ENCODE measurements around the gene RASA2. TPM values are rescaled to one million over a fixed set of nuclear protein-coding genes. Genes with fewer than 3 reads are reported as not detected.

The RASA2 gene
- total and polyA plus RNA-seq, 2 of the 8 experiments (the other 6 are each of a cell fraction or from before 2014, with no cell fraction given), result 3.5 to 15.9 TPM

- Histone ChIP-seq H3K79me1 (ENCODE audit: low read depth, low read length) (no peaks in the 10 kb centered on the region), H3K23me2 (ENCODE audit: low read depth, low read length) (no peaks in the 10 kb centered on the region), H3K27ac (ENCODE audit: low read depth, low read length) (no peak overlapping the region), H4K5ac (ENCODE audit: insufficient read length, low read depth, low read length) (no peak overlapping the region), H3K18ac (ENCODE audit: extremely low read depth, low read length) (no peak overlapping the region), H3K4me1 (replicated peaks in 1 of 4; ENCODE audit: control insufficient read depth in 3 of 4, insufficient read depth in 4 of 4, low read length in 3 of 4) (no peaks in the 10 kb centered on the region), H2AFZ (ENCODE audit: low read length) (no peak overlapping the region), H2BK20ac (ENCODE audit: low read length) (no peak overlapping the region), H4K8ac (ENCODE audit: extremely low read depth, insufficient read depth, low read length) (no peak overlapping the region), H3K14ac (ENCODE audit: insufficient read length) (no peak overlapping the region), H4K91ac (replicated peaks; ENCODE audit: insufficient read length, low read length) (no peak overlapping the region), H2BK15ac (ENCODE audit: low read length) (no peak overlapping the region), H3K79me2 (ENCODE audit: control insufficient read depth in 1 of 2, insufficient read depth in 2 of 2, low read length in 2 of 2) (no peaks in the 10 kb centered on the region), H3K56ac (replicated peaks; ENCODE audit: insufficient read length, low read depth, low read length) (no peak overlapping the region), H3K9me3 (ENCODE audit: insufficient read depth in 2 of 2, low read depth in 1 of 2, low read length in 1 of 2) (no peaks in the 10 kb centered on the region), H3K23ac (ENCODE audit: insufficient read length) (no peak overlapping the region), H2BK5ac (ENCODE audit: low read depth, low read length) (no peak overlapping the region), H2BK12ac (ENCODE audit: low read depth, low read length) (no peak overlapping the region), H3K4ac (replicated peaks; ENCODE audit: insufficient read length, low read depth, low read length) (no peak overlapping the region), H3K27me3 (replicated peaks in 1 of 4; ENCODE audit: control insufficient read depth in 3 of 4, extremely low read depth in 1 of 4, insufficient read depth in 3 of 4, low read length in 3 of 4) (no peaks in the 10 kb centered on the region), H3K4me2 (ENCODE audit: insufficient read depth in 1 of 2, low read depth in 2 of 2, low read length in 2 of 2) (no peak overlapping the region), H3K4me3 (ENCODE audit: extremely low read depth in 1 of 4, insufficient read depth in 2 of 4, low read depth in 3 of 4, low read length in 4 of 4) (no peak overlapping the region), H2BK120ac (replicated peaks; ENCODE audit: low read depth, low read length) (no peak overlapping the region), H3K9ac (replicated peaks in 1 of 4; ENCODE audit: extremely low read depth in 1 of 4, low read depth in 3 of 4, low read length in 3 of 4) (no peak overlapping the region), H3K36me3 (ENCODE audit: control insufficient read depth in 2 of 4, insufficient read depth in 4 of 4, low read length in 3 of 4) (no peaks in the 10 kb centered on the region; a peak in 1 of 8 replicates), H4K20me1 (replicated peaks in 1 of 2; ENCODE audit: control insufficient read depth in 1 of 2, insufficient read depth in 2 of 2, low read length in 2 of 2) (no peaks in the 10 kb centered on the region), H2AK5ac (ENCODE audit: low read depth, low read length) (no peak overlapping the region)
- TF ChIP-seq RAD21 (IDR thresholded peaks at IDR 0.05 in 1 of 2, conservative IDR thresholded peaks at IDR 0.05 in 1 of 2; ENCODE audit: low read depth in 2 of 2, low read length in 2 of 2), result no peak
- no peak for TF ChIP-seq KDM1A (IDR thresholded peaks at IDR 0.05; ENCODE audit: borderline replicate concordance, low read length)
- TF ChIP-seq, protein P1, sequence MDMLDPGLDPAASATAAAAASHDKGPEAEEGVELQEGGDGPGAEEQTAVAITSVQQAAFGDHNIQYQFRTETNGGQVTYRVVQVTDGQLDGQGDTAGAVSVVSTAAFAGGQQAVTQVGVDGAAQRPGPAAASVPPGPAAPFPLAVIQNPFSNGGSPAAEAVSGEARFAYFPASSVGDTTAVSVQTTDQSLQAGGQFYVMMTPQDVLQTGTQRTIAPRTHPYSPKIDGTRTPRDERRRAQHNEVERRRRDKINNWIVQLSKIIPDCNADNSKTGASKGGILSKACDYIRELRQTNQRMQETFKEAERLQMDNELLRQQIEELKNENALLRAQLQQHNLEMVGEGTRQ (IDR thresholded peaks at IDR 0.05; ENCODE audit: low read length), result no peak
- no peak for TF ChIP-seq RBBP5 (IDR thresholded peaks at IDR 0.05; ENCODE audit: borderline replicate concordance, low read depth, low read length)
- no peak for TF ChIP-seq CBX8 (IDR thresholded peaks at IDR 0.05; ENCODE audit: borderline replicate concordance, low read depth, low read length)
- TF ChIP-seq NANOG (IDR thresholded peaks at IDR 0.05; ENCODE audit: insufficient read depth, low read depth, low read length, poor library complexity, severe bottlenecking), result no peak
- no peak for TF ChIP-seq RXRA (IDR thresholded peaks at IDR 0.05; ENCODE audit: insufficient read depth, low read depth, low read length)
- WGBS, 2 experiments (ENCODE audit: extremely low coverage in 1 of 2, insufficient coverage in 1 of 2, insufficient read length in 1 of 2, insufficient replicate concordance in 2 of 2, low coverage in 1 of 2, low lambda C conversion rate in 2 of 2, missing lambda C conversion rate in 1 of 2), result 84% methylated on average over 6 of the region's 6 CpGs; no CpG with 5 or more reads in 1 of the 2 experiments
- ChIA-PET POLR2A (ENCODE audit: partially characterized antibody) (no interaction called here), CTCF (ENCODE audit: partially characterized antibody) (interaction anchor here (1.0 to 3.6 kb wide), 16 partner anchors 9 to 195 kb away, joined by 3 to 30 read pairs (median 7); partner anchors contain the start of gene RASA2)
- no peak for DNase-seq (ENCODE audit: low read depth in 1 of 2, low spot score in 2 of 2)
- no peak for FAIRE-seq
Measured at GRCh38 chr3:141449424-141449823, 37.4 kb upstream of the RASA2 start.

Data from H1 (cell line).